ENCODE results near the gene SORBS1.

- TF ChIP-seq CTCF (conservative IDR thresholded peaks at IDR 0.05; ENCODE audit: low read depth, low read length) (no peak), EZH2 (IDR thresholded peaks at IDR 0.05; ENCODE audit: borderline replicate concordance, low read depth, low read length, poor library complexity, severe bottlenecking) (no peak)
Measured at GRCh38 chr10:95509251-95509650, 51.9 kb downstream of the SORBS1 start.

All from A673 (cell line).